HepG2 (cell line): ENCODE results near the gene DIPK1A. TPM values are rescaled to one million over a fixed set of nuclear protein-coding genes. Genes with fewer than 3 reads are reported as not detected.

Experiments
- ATAC-seq: fragments of 200-7000 bp; cut with Tn5 transposase; 3 replicates; pipeline ENCODE4 v1.9.1; 2020; ENCODE audit warnings: mild to moderate bottlenecking, moderate library complexity
- BruUV-seq: library from RNA; stranded (reverse); fragments of 400-500 nt; replicated peaks from 2 replicates; lab custom pipeline; 2021; lab: Mats Ljungman, UMichigan
- CTCF ChIA-PET: fragments of 300-600 bp; formaldehyde crosslinking; extraction: SDS; loops from one replicate; lab custom pipeline; 2021; ENCODE audit warnings: low total read pairs, inconsistent platforms, low intra/inter-chr PET ratio; lab: Yijun Ruan, JAX
- POLR2A ChIA-PET: fragments of 350-600 bp; sonication (Branson Sonifier 250); formaldehyde crosslinking; loops from one replicate; lab custom pipeline; 2020; ENCODE audit warnings: antibody characterized with exemption, inconsistent platforms; lab: Yijun Ruan, JAX
- DNase-seq: peaks from one replicate; pipeline ENCODE4 v3.0.0-alpha.2; 2015; ENCODE audit warnings: low spot score
- FAIRE-seq: peaks from 3 replicates; lab custom pipeline; 2011; peaks lifted over from hg19 to GRCh38; lab: Jason Lieb, UNC
- H2AFZ ChIP-seq: one replicate; pipeline ENCODE4 v1.6.1; 2011; ENCODE audit warnings: low read length, inconsistent platforms
- H3K27ac ChIP-seq: fragments of 300-600 bp; 3 replicates; pipeline ENCODE4 v1.8.0; 2011; ENCODE audit warnings: mixed run types, mild to moderate bottlenecking, mixed read lengths, low read length, inconsistent platforms; ENCODE audit not compliant: insufficient read depth; ENCODE audit errors: extremely low read length
- H3K27me3 ChIP-seq, 2 experiments: fragments of 200-600 bp in 1 of 2; 2 replicates in 1 of 2; 3 replicates in 1 of 2; pipeline versions ENCODE4 v1.6.0 to v1.8.0; 2011; ENCODE audit warnings: low read length in 2 of 2, mild to moderate bottlenecking in 2 of 2, moderate library complexity in 2 of 2, inconsistent platforms in 1 of 2; ENCODE audit not compliant: insufficient read depth in 2 of 2, control insufficient read depth in 1 of 2
- H3K36me3 ChIP-seq, 2 experiments: fragments of 200-600 bp in 1 of 2; replicated peaks in 1 of 2; 2 replicates in 1 of 2; 3 replicates in 1 of 2; pipeline versions ENCODE4 v1.5.1 to v1.8.0; 2011; ENCODE audit warnings: low read length in 2 of 2, inconsistent platforms in 1 of 2; ENCODE audit not compliant: insufficient read depth in 2 of 2, control insufficient read depth in 1 of 2
- H3K4me1 ChIP-seq: 2 replicates; pipeline ENCODE4 v1.5.1; 2012; ENCODE audit warnings: low read length, inconsistent platforms; ENCODE audit not compliant: insufficient read depth
- H3K4me2 ChIP-seq: 2 replicates; pipeline ENCODE4 v1.6.0; 2011; ENCODE audit warnings: low read depth, low read length, inconsistent platforms
- H3K4me3 ChIP-seq, 3 experiments: fragments of 200-600 bp in 1 of 3; sonication (generic), shearing (Covaris generic) in 1 of 3; replicated peaks in 1 of 3; 2 replicates each; pipeline ENCODE4 v1.5.1; 2011 to 2016; ENCODE audit warnings: low read length in 3 of 3, inconsistent platforms in 2 of 3, low read depth in 2 of 3, mild to moderate bottlenecking in 2 of 3, control low read depth in 1 of 3, mixed read lengths in 1 of 3; ENCODE audit not compliant: insufficient read depth in 1 of 3
- H3K79me2 ChIP-seq: one replicate; pipeline ENCODE4 v1.6.1; 2011; ENCODE audit warnings: low read length, inconsistent platforms; ENCODE audit not compliant: insufficient read depth
- H3K9ac ChIP-seq: 2 replicates; pipeline ENCODE4 v1.6.0; 2011; ENCODE audit warnings: mild to moderate bottlenecking, low read depth, low read length, inconsistent platforms; ENCODE audit not compliant: insufficient read depth
- H3K9me3 ChIP-seq: 2 replicates; pipeline ENCODE4 v1.5.1; 2012; ENCODE audit warnings: mild to moderate bottlenecking, low read length
- H4K20me1 ChIP-seq: 2 replicates; pipeline ENCODE4 v1.6.0; 2011; ENCODE audit warnings: inconsistent platforms, mild to moderate bottlenecking, low read length, moderate library complexity; ENCODE audit not compliant: insufficient read depth
- CHD4 ChIP-seq: fragments of 200-600 bp; sonication (generic); IDR thresholded peaks from 2 replicates; pipeline ENCODE4 v1.7.0; 2017; ENCODE audit warnings: mild to moderate bottlenecking, low read length, borderline replicate concordance
- MZF1 ChIP-seq: sonication (generic); formaldehyde crosslinking; IDR thresholded peaks from 2 replicates; pipeline ENCODE4 v1.8.1; 2023; ENCODE audit warnings: mild to moderate bottlenecking, missing genetic modification reagents, borderline replicate concordance
- NCOA2 ChIP-seq: sonication (generic); formaldehyde crosslinking; IDR thresholded peaks from 2 replicates; pipeline ENCODE4 v1.8.0; 2022; ENCODE audit warnings: inconsistent platforms
- TERF1 ChIP-seq: sonication (generic); formaldehyde crosslinking; IDR thresholded peaks from 2 replicates; pipeline ENCODE4 v1.8.0; 2022; ENCODE audit warnings: mild to moderate bottlenecking, missing genetic modification reagents, moderate library complexity
- ZNF75D ChIP-seq: sonication (generic); formaldehyde crosslinking; IDR thresholded peaks from 2 replicates; pipeline ENCODE4 v1.8.1; 2023; ENCODE audit warnings: missing genetic modification reagents, mild to moderate bottlenecking, borderline replicate concordance
- ZNF766 ChIP-seq: sonication (generic); formaldehyde crosslinking; IDR thresholded peaks from 2 replicates; pipeline ENCODE4 v1.5.0; 2020; ENCODE audit warnings: missing genetic modification reagents, borderline replicate concordance
- ZUFSP ChIP-seq: sonication (generic); formaldehyde crosslinking; IDR thresholded peaks from 2 replicates; pipeline ENCODE4 v1.9.0; 2021; ENCODE audit warnings: missing genetic modification reagents, mild to moderate bottlenecking, borderline replicate concordance
- WGBS: methylation state at CpG from one replicate; pipeline ENCODE4 v1.1.6; 2017; ENCODE audit warnings: low lambda C conversion rate; 5-methylcytosine and 5-hydroxymethylcytosine counted together
- in situ Hi-C: cut with HindIII; loops from 2 replicates; pipeline ENCODE4 v1.10.0; 2017; ENCODE audit warnings: low pct_unique_long_range_greater_than_20kb; ENCODE audit not compliant: extremely low pct_ligation_motif_present
- intact Hi-C: fragments of 100-400 bp; cut with micrococcal nuclease; formaldehyde crosslinking; loops from one replicate; pipeline ENCODE4 v1.10.0; 2022; ENCODE audit not compliant: unreplicated experiment
- polyA plus RNA-seq, 8 experiments: library from polyadenylated mRNA; depleted of rRNA in 3 of 8; stranded (reverse) in 7 of 8; unstranded in 1 of 8; fragments of >200 nt; fragmentation: Illumina TruSeq in 4 of 8; extraction: Trizol in 4 of 8; gene quantifications; 2 replicates each; pipeline versions ENCODE4 v1.2.1 to v1.2.3, GENCODE V29; 2011 to 2016; ENCODE audit warnings: low read depth in 4 of 8, missing spikeins in 1 of 8, mixed read lengths in 1 of 8; ENCODE audit not compliant: insufficient read depth in 1 of 8
- total RNA-seq, 5 experiments: library from RNA; depleted of rRNA; stranded (reverse); fragments of >200 nt; fragmentation: Illumina TruSeq; extraction: Trizol; gene quantifications; 2 replicates each; pipeline ENCODE4 v1.2.3, GENCODE V29; 2016; ENCODE audit warnings: low read depth in 1 of 5
- TF ChIP-seq, protein P1 (sequence below): sonication (generic); formaldehyde crosslinking; IDR thresholded peaks from 2 replicates; pipeline ENCODE4 v1.4.0; 2020; ENCODE audit warnings: low read depth, missing genetic modification reagents
- TF ChIP-seq, protein P2 (sequence below): IDR thresholded peaks from 2 replicates; pipeline ENCODE4 v1.6.1; 2016
- TF ChIP-seq, protein P3 (sequence below): sonication (generic); formaldehyde crosslinking; IDR thresholded peaks from 2 replicates; pipeline ENCODE4 v1.5.1; 2020; ENCODE audit warnings: mild to moderate bottlenecking, missing genetic modification reagents, moderate library complexity

Gene DIPK1A
- total and polyA plus RNA-seq, 2 of the 13 experiments (the other 11 are each of a cell fraction or from before 2014, with no cell fraction given) = 8.4 TPM

DNA sequence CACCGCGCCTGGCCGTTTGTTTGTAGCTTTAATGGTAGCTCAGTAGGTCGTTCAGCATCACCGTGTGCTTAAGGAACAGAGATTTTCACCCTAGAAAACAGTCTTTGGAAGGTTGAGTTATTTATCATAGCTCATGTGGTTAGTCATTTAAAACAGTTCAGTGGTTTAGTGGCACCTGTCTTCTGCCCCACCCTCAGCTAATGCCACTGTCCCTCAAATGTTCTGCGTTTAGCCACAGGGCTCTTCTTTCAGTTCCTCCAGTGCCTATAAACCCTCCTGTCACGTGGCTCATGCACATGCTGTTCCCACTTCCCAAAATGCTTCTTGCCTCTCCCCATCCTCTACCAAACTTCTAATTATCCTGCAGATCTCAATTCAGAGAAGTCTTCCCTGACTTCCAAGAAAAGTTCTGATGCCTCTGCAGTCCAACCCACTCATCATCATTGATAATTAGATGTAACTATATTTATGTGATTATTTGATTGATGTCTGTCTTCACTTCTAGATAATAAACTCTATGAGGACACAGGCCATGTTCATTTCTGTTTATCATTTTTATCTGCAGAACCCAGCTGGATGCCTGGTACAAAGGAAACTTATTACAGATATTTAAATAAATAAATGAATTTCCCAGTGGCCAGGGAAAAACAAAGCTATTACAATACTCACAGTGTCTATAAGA lies 14.4 kb upstream of the DIPK1A start:
- in situ Hi-C loops (no loop called here), intact Hi-C loops (no loop called here)
- no peaks in the 10 kb centered on the region for H3K9me3 ChIP-seq
- H3K27me3 ChIP-seq = peaks cover 0 to 11% of the 10 kb centered on the region in 2 experiments; a peak in 3 of 5 replicates
- no peak for DNase-seq
- no peak for ATAC-seq
- ChIA-PET POLR2A (no interaction called here), CTCF (interaction anchor here (1.4 kb wide), 1 partner anchor 117 kb away, joined by 4 read pairs; no protein-coding TSS in a partner anchor)
- no peak overlapping the region for H2AFZ ChIP-seq
- FAIRE-seq = no peak
- no peaks in the 10 kb centered on the region for H3K36me3 ChIP-seq
- H3K27ac ChIP-seq = no peak overlapping the region
- H3K4me1 ChIP-seq = no peaks in the 10 kb centered on the region
- no peaks in the 10 kb centered on the region for H3K79me2 ChIP-seq
- no peak overlapping the region for H3K4me3 ChIP-seq
- H3K9ac ChIP-seq = no peak overlapping the region
- TF ChIP-seq ZNF766 (CRISPR knock-in tag) (no peak), ZNF75D (no peak), NCOA2 (CRISPR knock-in tag) (no peak), TERF1 (no peak), CHD4 (no peak), ZUFSP (CRISPR knock-in tag) (no peak), MZF1 (CRISPR knock-in tag) (no peak)
- TF ChIP-seq, protein P1, sequence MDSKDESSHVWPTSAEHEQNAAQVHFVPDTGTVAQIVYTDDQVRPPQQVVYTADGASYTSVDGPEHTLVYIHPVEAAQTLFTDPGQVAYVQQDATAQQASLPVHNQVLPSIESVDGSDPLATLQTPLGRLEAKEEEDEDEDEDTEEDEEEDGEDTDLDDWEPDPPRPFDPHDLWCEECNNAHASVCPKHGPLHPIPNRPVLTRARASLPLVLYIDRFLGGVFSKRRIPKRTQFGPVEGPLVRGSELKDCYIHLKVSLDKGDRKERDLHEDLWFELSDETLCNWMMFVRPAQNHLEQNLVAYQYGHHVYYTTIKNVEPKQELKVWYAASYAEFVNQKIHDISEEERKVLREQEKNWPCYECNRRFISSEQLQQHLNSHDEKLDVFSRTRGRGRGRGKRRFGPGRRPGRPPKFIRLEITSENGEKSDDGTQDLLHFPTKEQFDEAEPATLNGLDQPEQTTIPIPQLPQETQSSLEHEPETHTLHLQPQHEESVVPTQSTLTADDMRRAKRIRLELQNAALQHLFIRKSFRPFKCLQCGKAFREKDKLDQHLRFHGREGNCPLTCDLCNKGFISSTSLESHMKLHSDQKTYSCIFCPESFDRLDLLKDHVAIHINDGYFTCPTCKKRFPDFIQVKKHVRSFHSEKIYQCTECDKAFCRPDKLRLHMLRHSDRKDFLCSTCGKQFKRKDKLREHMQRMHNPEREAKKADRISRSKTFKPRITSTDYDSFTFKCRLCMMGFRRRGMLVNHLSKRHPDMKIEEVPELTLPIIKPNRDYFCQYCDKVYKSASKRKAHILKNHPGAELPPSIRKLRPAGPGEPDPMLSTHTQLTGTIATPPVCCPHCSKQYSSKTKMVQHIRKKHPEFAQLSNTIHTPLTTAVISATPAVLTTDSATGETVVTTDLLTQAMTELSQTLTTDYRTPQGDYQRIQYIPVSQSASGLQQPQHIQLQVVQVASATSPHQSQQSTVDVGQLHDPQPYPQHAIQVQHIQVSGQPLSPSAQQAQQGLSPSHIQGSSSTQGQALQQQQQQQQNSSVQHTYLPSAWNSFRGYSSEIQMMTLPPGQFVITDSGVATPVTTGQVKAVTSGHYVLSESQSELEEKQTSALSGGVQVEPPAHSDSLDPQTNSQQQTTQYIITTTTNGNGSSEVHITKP (CRISPR knock-in tag) = no peak
- TF ChIP-seq, protein P2, sequence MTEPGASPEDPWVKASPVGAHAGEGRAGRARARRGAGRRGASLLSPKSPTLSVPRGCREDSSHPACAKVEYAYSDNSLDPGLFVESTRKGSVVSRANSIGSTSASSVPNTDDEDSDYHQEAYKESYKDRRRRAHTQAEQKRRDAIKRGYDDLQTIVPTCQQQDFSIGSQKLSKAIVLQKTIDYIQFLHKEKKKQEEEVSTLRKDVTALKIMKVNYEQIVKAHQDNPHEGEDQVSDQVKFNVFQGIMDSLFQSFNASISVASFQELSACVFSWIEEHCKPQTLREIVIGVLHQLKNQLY (CRISPR knock-in tag) = no peak
- TF ChIP-seq, protein P3, sequence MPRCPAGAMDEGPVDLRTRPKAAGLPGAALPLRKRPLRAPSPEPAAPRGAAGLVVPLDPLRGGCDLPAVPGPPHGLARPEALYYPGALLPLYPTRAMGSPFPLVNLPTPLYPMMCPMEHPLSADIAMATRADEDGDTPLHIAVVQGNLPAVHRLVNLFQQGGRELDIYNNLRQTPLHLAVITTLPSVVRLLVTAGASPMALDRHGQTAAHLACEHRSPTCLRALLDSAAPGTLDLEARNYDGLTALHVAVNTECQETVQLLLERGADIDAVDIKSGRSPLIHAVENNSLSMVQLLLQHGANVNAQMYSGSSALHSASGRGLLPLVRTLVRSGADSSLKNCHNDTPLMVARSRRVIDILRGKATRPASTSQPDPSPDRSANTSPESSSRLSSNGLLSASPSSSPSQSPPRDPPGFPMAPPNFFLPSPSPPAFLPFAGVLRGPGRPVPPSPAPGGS (CRISPR knock-in tag) = no peak
- no peaks in the 10 kb centered on the region for H4K20me1 ChIP-seq
- no TSS peak for BruUV-seq
- no peak overlapping the region for H3K4me2 ChIP-seq
- 59% methylated on average over 7 of the region's 7 CpGs for WGBS
